OCI-LY7 (cell line): Measurements from ENCODE around the gene HOXC9. TPM values are rescaled to one million over a fixed set of nuclear protein-coding genes. Genes with fewer than 3 reads are reported as not detected.

Source experiments
- BruUV-seq: library from RNA; stranded (reverse); fragments of 400-500 nt; replicated peaks from 2 replicates; lab custom pipeline; 2021; lab: Mats Ljungman, UMichigan
- CTCF ChIA-PET: fragments of 300-600 bp; sonication (Branson Sonifier 250); formaldehyde crosslinking; loops from one replicate; lab custom pipeline; 2022; ENCODE audit warnings: antibody characterized with exemption; ENCODE audit not compliant: unreplicated experiment; lab: Charles Lee
- POLR2A ChIA-PET: fragments of 300-600 bp; sonication (Branson Sonifier 250); formaldehyde crosslinking; loops from one replicate; lab custom pipeline; 2022; ENCODE audit warnings: antibody characterized with exemption; lab: Charles Lee
- DNase-seq: peaks from one replicate; pipeline ENCODE4 v3.0.0-alpha.2; 2015; ENCODE audit warnings: low spot score
- H2AFZ ChIP-seq: fragments of 200-600 bp; sonication (generic), shearing (Covaris generic); 2 replicates; pipeline ENCODE4 v1.6.1; 2014; ENCODE audit warnings: mild to moderate bottlenecking, antibody characterized with exemption, low read length, moderate library complexity
- H3K27ac ChIP-seq: fragments of 200-600 bp; sonication (generic); 2 replicates; pipeline ENCODE4 v1.5.1; 2014; ENCODE audit warnings: mixed run types, low read depth, mild to moderate bottlenecking, moderate library complexity, low read length, inconsistent platforms; ENCODE audit not compliant: poor library complexity, severe bottlenecking
- H3K36me3 ChIP-seq: fragments of 200-600 bp; sonication (generic); 2 replicates; pipeline ENCODE4 v1.6.1; 2014; ENCODE audit warnings: mild to moderate bottlenecking, antibody characterized with exemption, low read length, moderate library complexity, mixed read lengths; ENCODE audit not compliant: insufficient read depth
- H3K4me1 ChIP-seq: fragments of 200-600 bp; sonication (generic); 2 replicates; pipeline ENCODE4 v1.5.1; 2014; ENCODE audit warnings: mild to moderate bottlenecking, low read length; ENCODE audit not compliant: insufficient read depth, poor library complexity, severe bottlenecking
- H3K4me2 ChIP-seq: fragments of 200-600 bp; sonication (generic); 2 replicates; pipeline ENCODE4 v1.6.1; 2014; ENCODE audit warnings: mild to moderate bottlenecking, low read length
- H3K4me3 ChIP-seq: fragments of 200-600 bp; sonication (generic); 2 replicates; pipeline ENCODE4 v1.5.1; 2014; ENCODE audit warnings: mild to moderate bottlenecking, low read depth, low read length; ENCODE audit not compliant: poor library complexity, severe bottlenecking
- H3K79me2 ChIP-seq: fragments of 200-600 bp; sonication (generic); 2 replicates; pipeline ENCODE4 v1.6.1; 2016; ENCODE audit warnings: low read depth, mild to moderate bottlenecking, low read length, moderate library complexity, mixed read lengths; ENCODE audit not compliant: insufficient read depth
- H3K9me2 ChIP-seq: fragments of 200-600 bp; sonication (generic); 2 replicates; pipeline ENCODE4 v1.6.1; 2016; ENCODE audit warnings: mild to moderate bottlenecking, low read length, mixed read lengths; ENCODE audit not compliant: insufficient read depth
- H3K9me3 ChIP-seq: fragments of 200-600 bp; sonication (generic); 2 replicates; pipeline ENCODE4 v1.6.1; 2014; ENCODE audit warnings: mild to moderate bottlenecking, mixed run types, low read length, mixed read lengths
- H4K20me1 ChIP-seq: fragments of 200-600 bp; sonication (generic); 2 replicates; pipeline ENCODE4 v1.6.1; 2014; ENCODE audit warnings: mild to moderate bottlenecking, antibody characterized with exemption, low read length, moderate library complexity, mixed read lengths; ENCODE audit not compliant: insufficient read depth
- CTCF ChIP-seq: fragments of 200-600 bp; sonication (generic); conservative IDR thresholded peaks from 2 replicates; pipeline ENCODE4 v1.5.1; 2014; ENCODE audit warnings: mild to moderate bottlenecking, antibody characterized with exemption, low read length, moderate library complexity, mixed read lengths
- EZH2phosphoT487 ChIP-seq: fragments of 200-600 bp; sonication (generic); IDR thresholded peaks from 2 replicates; pipeline ENCODE4 v1.6.1; 2018; ENCODE audit warnings: low read depth, borderline replicate concordance, mild to moderate bottlenecking, mixed run types, antibody characterized with exemption, low read length, moderate library complexity, mixed read lengths
- intact Hi-C: fragments of 100-400 bp; cut with micrococcal nuclease; formaldehyde crosslinking; loops from one replicate; pipeline ENCODE4 v1.10.0; 2022; ENCODE audit not compliant: unreplicated experiment
- total RNA-seq, 2 experiments: library from RNA; depleted of rRNA in 1 of 2; stranded (reverse); fragments of >200 nt in 1 of 2; shearing (Covaris generic) in 1 of 2; gene quantifications; 2 replicates each; pipeline ENCODE4 v1.2.3, GENCODE V29; 2014 to 2022

HOXC9 gene
- total RNA-seq, 2 experiments from 2014 or later, result 0.42 TPM; not detected in 1

GRCh38 chr12:54014377-54015017 is 14.5 kb downstream of the HOXC9 start:
- no peaks in the 10 kb centered on the region for H3K9me3 ChIP-seq
- CTCF ChIA-PET, result no interaction called here
- no peaks in the 10 kb centered on the region for H3K36me3 ChIP-seq
- no peak for TF ChIP-seq EZH2phosphoT487
- no peak overlapping the region for H2AFZ ChIP-seq
- H3K79me2 ChIP-seq, result no peaks in the 10 kb centered on the region
- intact Hi-C loops, result loop anchor here (10.0 kb wide), 1 partner anchor 340 kb away; no protein-coding TSS in a partner anchor
- H3K27ac ChIP-seq, result no peak overlapping the region
- no peaks in the 10 kb centered on the region for H3K9me2 ChIP-seq
- no peak overlapping the region for H3K4me2 ChIP-seq
- peaks cover 31% of the 10 kb centered on the region for H3K4me1 ChIP-seq
- DNase-seq, result no peak
- BruUV-seq, result no TSS peak
- H4K20me1 ChIP-seq, result no peaks in the 10 kb centered on the region
- H3K4me3 ChIP-seq, result no peak overlapping the region
- POLR2A ChIA-PET, result interaction anchor here (1.7 kb wide), 1 partner anchor 14 kb away, joined by 6 read pairs; the partner anchor contains the start of gene HOXC6

- no peak overlapping the region for H2AFZ ChIP-seq
- no peak for DNase-seq
- no TSS peak for BruUV-seq
- H3K4me3 ChIP-seq, result no peak overlapping the region
- TF ChIP-seq EZH2phosphoT487 (no peak), CTCF (no peak)
- H3K4me1 ChIP-seq, result peaks cover 39% of the 10 kb centered on the region
- CTCF ChIA-PET, result no interaction called here
- no peaks in the 10 kb centered on the region for H3K79me2 ChIP-seq
- POLR2A ChIA-PET, result no interaction called here
- no peaks in the 10 kb centered on the region for H3K36me3 ChIP-seq
- H3K27ac ChIP-seq, result no peak overlapping the region
- H3K9me3 ChIP-seq, result no peaks in the 10 kb centered on the region
- H3K4me2 ChIP-seq, result no peak overlapping the region
- no peaks in the 10 kb centered on the region for H4K20me1 ChIP-seq
- intact Hi-C loops, result loop anchor here (10.0 kb wide), 1 partner anchor 340 kb away; no protein-coding TSS in a partner anchor
- H3K9me2 ChIP-seq, result no peaks in the 10 kb centered on the region
Measured at GRCh38 chr12:54015018-54015931, 15.3 kb downstream of the HOXC9 start.

GRCh38 chr12:54016051-54016450 is 16.1 kb downstream of the HOXC9 start:
- ChIA-PET CTCF (no interaction called here), POLR2A (interaction anchor here (0.6 to 1.1 kb wide), 3 partner anchors 10 to 191 kb away, joined by 3 to 4 read pairs (median 3); no protein-coding TSS in a partner anchor)
- H3K9me2 ChIP-seq, result no peaks in the 10 kb centered on the region
- no TSS peak for BruUV-seq
- H3K36me3 ChIP-seq, result no peaks in the 10 kb centered on the region
- no peaks in the 10 kb centered on the region for H3K79me2 ChIP-seq
- no peaks in the 10 kb centered on the region for H4K20me1 ChIP-seq
- intact Hi-C loops, result loop anchor here (10.0 kb wide), 1 partner anchor 339 kb away; no protein-coding TSS in a partner anchor
- peaks cover 39% of the 10 kb centered on the region for H3K4me1 ChIP-seq
- no peak overlapping the region for H3K4me2 ChIP-seq
- no peak for DNase-seq
- H2AFZ ChIP-seq, result no peak overlapping the region
- no peak overlapping the region for H3K4me3 ChIP-seq
- no peaks in the 10 kb centered on the region for H3K9me3 ChIP-seq
- no peak for TF ChIP-seq CTCF
- no peak for TF ChIP-seq EZH2phosphoT487
- no peak overlapping the region for H3K27ac ChIP-seq
